Hepatocyte (in vitro differentiated cells): Measurements from ENCODE around the gene GPR132.

Experiments
- CTCF ChIP-seq: fragments of 200-600 bp; sonication (generic); IDR thresholded peaks from 2 replicates; pipeline ENCODE4 v1.5.1; 2016; ENCODE audit warnings: antibody characterized with exemption, mild to moderate bottlenecking; ENCODE audit not compliant: poor library complexity
- EZH2 ChIP-seq: fragments of 200-600 bp; sonication (generic); IDR thresholded peaks from 2 replicates; pipeline ENCODE4 v1.6.1; 2016; ENCODE audit warnings: antibody characterized with exemption, mild to moderate bottlenecking, borderline replicate concordance

GRCh38 chr14:105012171-105012985, 52.9 kb downstream of the GPR132 start:
- TF ChIP-seq CTCF: no peak
- no peak for TF ChIP-seq EZH2
